Spinal cord (tissue), 10 donors: Measurements from ENCODE around the gene TUBB2B. TPM values are rescaled to one million over a fixed set of nuclear protein-coding genes. Genes with fewer than 3 reads are reported as not detected.

Experiments
- DNase-seq, 6 donors: peaks; one replicate each; pipeline versions ENCODE4 v3.0.0 to v3.0.0-alpha.2; 2013 to 2015; ENCODE audit warnings: low spot score in 6 of 6, low read depth in 4 of 6
- H3K27ac ChIP-seq: one replicate; pipeline ENCODE4 v1.5.1; 2013; ENCODE audit warnings: low read depth, low read length, control low read depth
- H3K27me3 ChIP-seq: one replicate; pipeline ENCODE4 v1.6.1; 2013; ENCODE audit warnings: low read length; ENCODE audit not compliant: control insufficient read depth, insufficient read depth
- H3K36me3 ChIP-seq: one replicate; pipeline ENCODE4 v1.6.1; 2013; ENCODE audit warnings: low read length; ENCODE audit not compliant: control insufficient read depth, insufficient read depth
- H3K4me1 ChIP-seq: one replicate; pipeline ENCODE4 v1.6.1; 2013; ENCODE audit warnings: low read length; ENCODE audit not compliant: control insufficient read depth, insufficient read depth
- H3K4me3 ChIP-seq: one replicate; pipeline ENCODE4 v1.5.1; 2013; ENCODE audit warnings: low read depth, low read length, control low read depth
- H3K9me3 ChIP-seq: one replicate; pipeline ENCODE4 v1.6.1; 2013; ENCODE audit warnings: low read length; ENCODE audit not compliant: control insufficient read depth, insufficient read depth
- WGBS: methylation state at CpG from one replicate; pipeline ENCODE4 v1.1.5; 2013; ENCODE audit warnings: missing lambda C conversion rate; ENCODE audit not compliant: insufficient coverage; 5-methylcytosine and 5-hydroxymethylcytosine counted together
- polyA plus RNA-seq, 2 donors: library from polyadenylated mRNA; unstranded; fragments of 120-200 nt; gene quantifications; one replicate each; pipeline ENCODE4 v1.2.1, GENCODE V29; 2013; ENCODE audit not compliant: insufficient read length in 2 of 2
- total RNA-seq, 2 donors: library from RNA; depleted of rRNA in 1 of 2; stranded (reverse); fragments of 120-200 nt in 1 of 2; fragments of >200 nt in 1 of 2; gene quantifications; one replicate each; pipeline versions ENCODE4 v1.2.3 to v1.2.4, GENCODE V29; 2013 to 2014
- donor health status: healthy.

Gene TUBB2B
- total and polyA plus RNA-seq, 4 donors = 554 to 1,720 (median 1,111) TPM

DNA sequence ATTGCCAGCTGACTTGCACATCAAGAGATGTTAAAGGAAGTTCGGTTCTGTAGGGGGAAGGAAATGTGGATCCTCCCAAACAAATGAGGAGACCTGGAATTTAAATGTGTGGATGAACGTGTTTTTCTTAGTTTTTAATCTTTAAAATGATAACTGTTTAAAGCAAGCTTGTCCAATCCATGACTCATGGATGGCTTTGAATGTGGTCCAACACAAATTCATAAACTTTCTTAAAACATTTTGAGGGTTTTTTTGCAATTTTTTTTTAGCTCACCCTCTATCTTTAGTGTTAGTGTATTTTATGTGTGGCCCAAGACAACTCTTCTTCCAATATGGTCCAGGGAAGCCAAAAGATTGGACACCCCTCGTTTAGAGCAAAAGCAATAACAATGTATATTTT, 12.6 kb downstream of the TUBB2B start:
- Histone ChIP-seq H3K4me3 (no peak overlapping the region), H3K4me1 (peaks cover 20% of the 10 kb centered on the region), H3K9me3 (no peaks in the 10 kb centered on the region), H3K27me3 (no peaks in the 10 kb centered on the region), H3K27ac (no peak overlapping the region), H3K36me3 (no peaks in the 10 kb centered on the region)
- DNase-seq = no peak
- WGBS = 43% methylated on average over 1 of the region's 3 CpGs

DNA sequence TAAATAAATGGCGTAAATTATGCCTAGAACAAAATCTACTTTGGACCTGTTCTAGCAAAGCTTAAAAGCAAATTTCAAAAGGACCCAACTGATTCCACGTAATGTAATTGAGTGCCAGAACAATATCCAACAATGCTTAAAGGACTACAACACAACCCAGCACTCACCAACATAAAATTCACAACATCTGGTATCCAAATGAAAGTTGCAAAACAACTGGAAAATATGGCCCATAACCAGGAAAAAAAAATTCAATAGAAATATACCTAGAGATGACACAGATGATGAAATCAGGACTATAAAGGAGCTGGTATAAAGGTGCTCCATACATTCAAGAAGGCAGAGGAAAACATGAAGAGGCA, 14.1 kb downstream of the TUBB2B start:
- H3K36me3 ChIP-seq = no peaks in the 10 kb centered on the region
- no peak overlapping the region for H3K27ac ChIP-seq
- WGBS = 91% methylated on average over 1 of the region's 2 CpGs
- no peaks in the 10 kb centered on the region for H3K9me3 ChIP-seq
- H3K4me3 ChIP-seq = no peak overlapping the region
- no peaks in the 10 kb centered on the region for H3K27me3 ChIP-seq
- peaks cover 33% of the 10 kb centered on the region for H3K4me1 ChIP-seq
- DNase-seq = no peak

- no peaks in the 10 kb centered on the region for H3K9me3 ChIP-seq
- H3K4me1 ChIP-seq = peaks cover 36% of the 10 kb centered on the region
- H3K4me3 ChIP-seq = no peak overlapping the region
- 100% methylated on average over 4 of the region's 6 CpGs for WGBS
- peak overlapping the region; percentile 75 for H3K27ac ChIP-seq
- no peaks in the 10 kb centered on the region for H3K27me3 ChIP-seq
- no peak for DNase-seq
- no peaks in the 10 kb centered on the region for H3K36me3 ChIP-seq
These were observed 15.2 kb downstream of the TUBB2B start for GRCh38 chr6:3212261-3212660.

DNA sequence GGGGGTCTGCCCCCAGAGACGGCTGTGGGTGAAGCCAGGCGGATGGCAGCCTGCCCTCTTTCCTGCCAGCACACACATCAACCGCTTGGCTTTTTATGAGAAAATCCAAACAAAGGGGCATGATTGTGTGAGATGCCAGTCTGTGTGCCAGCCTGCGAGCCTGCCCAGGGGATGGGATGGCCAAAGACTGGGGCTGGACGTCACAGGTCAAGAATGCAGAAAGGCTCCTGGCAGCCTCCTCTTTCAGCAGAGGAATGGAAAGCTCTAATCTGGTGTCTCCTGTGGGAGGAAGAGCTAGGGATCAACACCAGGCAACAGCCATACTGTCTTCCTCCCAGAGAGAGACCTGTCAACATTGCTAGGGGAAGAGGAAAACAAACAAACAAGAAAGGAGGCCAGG, 15.8 kb downstream of the TUBB2B start:
- Histone ChIP-seq H3K36me3 (no peaks in the 10 kb centered on the region), H3K4me1 (peaks cover 36% of the 10 kb centered on the region), H3K27me3 (no peaks in the 10 kb centered on the region), H3K27ac (peak overlapping the region; percentile 75), H3K4me3 (no peak overlapping the region), H3K9me3 (no peaks in the 10 kb centered on the region)
- peak in 3 of 6 donors; percentile 66 to 89 (median 82) for DNase-seq
- WGBS = 60% methylated on average over 3 of the region's 5 CpGs

GRCh38 chr6:3210024-3210610, 17.3 kb downstream of the TUBB2B start:
- Histone ChIP-seq H3K4me3 (no peak overlapping the region), H3K36me3 (no peaks in the 10 kb centered on the region), H3K9me3 (no peaks in the 10 kb centered on the region), H3K27me3 (no peaks in the 10 kb centered on the region), H3K27ac (no peak overlapping the region), H3K4me1 (peaks cover 36% of the 10 kb centered on the region)
- DNase-seq = no peak
- 89% methylated on average over 9 of the region's 9 CpGs for WGBS

GRCh38 chr6:3209114-3210023, 18.1 kb downstream of the TUBB2B start:
- H3K4me3 ChIP-seq = no peak overlapping the region
- no peak overlapping the region for H3K27ac ChIP-seq
- WGBS = 70% methylated on average over 9 of the region's 17 CpGs

DNA sequence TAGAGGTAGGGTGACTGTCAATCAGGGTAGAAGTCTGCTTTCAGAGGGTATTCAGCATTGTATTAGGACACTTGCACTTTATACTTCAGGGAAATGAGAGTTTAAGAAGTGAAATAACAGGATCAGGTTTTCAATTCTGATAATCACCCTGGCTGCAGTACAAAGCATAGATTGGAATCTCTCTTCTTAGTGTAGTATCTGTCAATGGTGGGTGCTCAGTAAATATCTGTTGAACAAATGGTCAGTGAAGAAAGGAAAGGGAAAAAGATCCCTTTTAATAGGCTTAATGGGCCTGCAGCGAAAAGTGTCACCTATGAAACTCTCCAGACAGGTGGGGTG, 18.7 kb downstream of the TUBB2B start:
- DNase-seq = no peak
- Histone ChIP-seq H3K27ac (no peak overlapping the region), H3K27me3 (no peaks in the 10 kb centered on the region), H3K4me3 (no peak overlapping the region), H3K9me3 (peaks cover 3% of the 10 kb centered on the region), H3K4me1 (peaks cover 36% of the 10 kb centered on the region), H3K36me3 (no peaks in the 10 kb centered on the region)
- WGBS = 60% methylated on average over 1 of the region's 1 CpG

More at GRCh38 chr6:3209114-3210023, 18.1 kb downstream of the TUBB2B start:
- DNase-seq = peak in 2 of 6 donors; percentile 63 to 82
- Histone ChIP-seq H3K9me3 (peaks cover 2% of the 10 kb centered on the region), H3K36me3 (no peaks in the 10 kb centered on the region), H3K4me1 (peaks cover 36% of the 10 kb centered on the region), H3K27me3 (no peaks in the 10 kb centered on the region)

- Histone ChIP-seq H3K4me3 (no peak overlapping the region), H3K36me3 (no peaks in the 10 kb centered on the region), H3K27me3 (no peaks in the 10 kb centered on the region), H3K4me1 (peaks cover 36% of the 10 kb centered on the region), H3K9me3 (peaks cover 3% of the 10 kb centered on the region), H3K27ac (no peak overlapping the region)
- DNase-seq = peak in 1 of 6 donors; percentile 33
- WGBS = 74% methylated on average over 12 of the region's 14 CpGs
These were observed 19.2 kb downstream of the TUBB2B start for GRCh38 chr6:3208098-3208774.

GRCh38 chr6:3206339-3207015, 21.0 kb downstream of the TUBB2B start:
- WGBS = 83% methylated on average over 2 of the region's 7 CpGs

More at GRCh38 chr6:3206339-3207015, 21.0 kb downstream of the TUBB2B start:
- no peaks in the 10 kb centered on the region for H3K36me3 ChIP-seq
- H3K4me3 ChIP-seq = no peak overlapping the region
- H3K4me1 ChIP-seq = peaks cover 28% of the 10 kb centered on the region
- peaks cover 3% of the 10 kb centered on the region for H3K9me3 ChIP-seq
- no peak for DNase-seq
- H3K27ac ChIP-seq = no peak overlapping the region
- H3K27me3 ChIP-seq = no peaks in the 10 kb centered on the region
